HEK293 (cell line): ENCODE results near the gene SERPINI1.

Experiments
- CTCF ChIA-PET: fragments of 350-600 bp; formaldehyde crosslinking; extraction: SDS; loops from one replicate; lab custom pipeline; 2021; ENCODE audit warnings: antibody characterized with exemption; lab: Yijun Ruan, JAX
- POLR2A ChIA-PET: fragments of 300-600 bp; formaldehyde crosslinking; extraction: SDS; loops from one replicate; lab custom pipeline; 2020; ENCODE audit warnings: antibody characterized with exemption, inconsistent platforms; lab: Yijun Ruan, JAX
- H3K27ac ChIP-seq: fragments of 200-500 bp; sonication (Bioruptor generic); 2 replicates; pipeline ENCODE4 v1.5.1; 2014; ENCODE audit warnings: low read depth, low read length, control low read depth, inconsistent platforms; ENCODE audit errors: extremely low read depth
- H3K36me3 ChIP-seq, 2 experiments: fragments of 200-500 bp in 1 of 2; sonication (Bioruptor generic) in 1 of 2; 1 replicate in 1 of 2; 2 replicates in 1 of 2; pipeline ENCODE4 v1.5.1; 2014 to 2017; ENCODE audit warnings: inconsistent platforms in 2 of 2, low read length in 2 of 2; ENCODE audit not compliant: control insufficient read depth in 2 of 2, insufficient read depth in 1 of 2
- H3K4me1 ChIP-seq: fragments of 200-500 bp; sonication (Bioruptor generic); 2 replicates; pipeline ENCODE4 v1.5.1; 2014; ENCODE audit warnings: mild to moderate bottlenecking, low read length, inconsistent platforms; ENCODE audit not compliant: control insufficient read depth, insufficient read depth
- H3K4me3 ChIP-seq: 2 replicates; pipeline ENCODE4 v1.5.1; 2011; ENCODE audit warnings: low read depth, mild to moderate bottlenecking, control low read depth, low read length, moderate library complexity
- H3K9me3 ChIP-seq: fragments of 200-500 bp; sonication (Bioruptor generic); 2 replicates; pipeline ENCODE4 v1.5.1; 2014; ENCODE audit warnings: low read depth, low read length, inconsistent platforms; ENCODE audit not compliant: control insufficient read depth, insufficient read depth
- BCL11B ChIP-seq: fragments of 450-650 bp; formaldehyde crosslinking; IDR thresholded peaks from 2 replicates; pipeline ENCODE4 v1.5.1; 2016; ENCODE audit warnings: low read depth, missing biosample characterization, missing genetic modification characterization
- EGR2 ChIP-seq: fragments of 450-650 bp; formaldehyde crosslinking; IDR thresholded peaks from 2 replicates; pipeline ENCODE4 v1.5.1; 2016; ENCODE audit warnings: low read depth, missing biosample characterization, missing genetic modification characterization
- HOXA7 ChIP-seq: sonication (generic); formaldehyde crosslinking; IDR thresholded peaks from 2 replicates; pipeline ENCODE4 v1.8.1; 2022; ENCODE audit warnings: missing genetic modification reagents, borderline replicate concordance
- HOXD13 ChIP-seq: sonication (generic); formaldehyde crosslinking; IDR thresholded peaks from 2 replicates; pipeline ENCODE4 v1.8.0; 2022; ENCODE audit warnings: missing genetic modification reagents, borderline replicate concordance
- IKZF3 ChIP-seq: fragments of 450-650 bp; IDR thresholded peaks from 2 replicates; pipeline ENCODE4 v1.5.0; 2018; ENCODE audit warnings: missing biosample characterization, mild to moderate bottlenecking, missing genetic modification characterization, moderate library complexity
- KLF10 ChIP-seq: fragments of 450-650 bp; IDR thresholded peaks from 2 replicates; pipeline ENCODE4 v1.5.1; 2018; ENCODE audit warnings: missing biosample characterization, mild to moderate bottlenecking, missing genetic modification characterization
- KLF16 ChIP-seq: fragments of 450-650 bp; formaldehyde crosslinking; IDR thresholded peaks from 2 replicates; pipeline ENCODE4 v1.5.1; 2017; ENCODE audit warnings: missing biosample characterization, missing genetic modification characterization
- MZF1 ChIP-seq: fragments of 450-650 bp; formaldehyde crosslinking; IDR thresholded peaks from 2 replicates; pipeline ENCODE4 v1.5.1; 2017; ENCODE audit warnings: missing biosample characterization, missing genetic modification characterization, borderline replicate concordance
- SALL2 ChIP-seq: fragments of 450-650 bp; formaldehyde crosslinking; IDR thresholded peaks from 2 replicates; pipeline ENCODE4 v1.5.0; 2017; ENCODE audit warnings: missing biosample characterization, mild to moderate bottlenecking, missing genetic modification characterization, borderline replicate concordance
- SP7 ChIP-seq: fragments of 450-650 bp; formaldehyde crosslinking; IDR thresholded peaks from 2 replicates; pipeline ENCODE4 v1.5.1; 2016; ENCODE audit warnings: missing biosample characterization, missing genetic modification characterization
- ZBTB17 ChIP-seq: fragments of 450-650 bp; formaldehyde crosslinking; IDR thresholded peaks from 2 replicates; pipeline ENCODE4 v1.5.1; 2016; ENCODE audit warnings: missing biosample characterization, missing genetic modification characterization
- ZFP41 ChIP-seq: fragments of 450-650 bp; formaldehyde crosslinking; IDR thresholded peaks from 2 replicates; pipeline ENCODE4 v1.5.1; 2016; ENCODE audit warnings: missing biosample characterization, missing genetic modification characterization, borderline replicate concordance
- ZNF10 ChIP-seq: fragments of 450-650 bp; formaldehyde crosslinking; IDR thresholded peaks from 2 replicates; pipeline ENCODE4 v1.5.1; 2017; ENCODE audit warnings: missing biosample characterization, missing genetic modification characterization
- ZNF112 ChIP-seq: fragments of 450-650 bp; formaldehyde crosslinking; IDR thresholded peaks from 2 replicates; pipeline ENCODE4 v1.5.0; 2017; ENCODE audit warnings: missing biosample characterization, missing genetic modification characterization
- ZNF23 ChIP-seq: fragments of 450-650 bp; formaldehyde crosslinking; IDR thresholded peaks from 2 replicates; pipeline ENCODE4 v1.5.1; 2016; ENCODE audit warnings: missing biosample characterization, missing genetic modification characterization, borderline replicate concordance
- ZNF239 ChIP-seq: fragments of 450-650 bp; formaldehyde crosslinking; IDR thresholded peaks from 2 replicates; pipeline ENCODE4 v1.5.1; 2016; ENCODE audit warnings: missing biosample characterization, missing genetic modification characterization
- ZNF248 ChIP-seq: fragments of 450-650 bp; formaldehyde crosslinking; IDR thresholded peaks from 2 replicates; pipeline ENCODE4 v1.5.1; 2017; ENCODE audit warnings: missing biosample characterization, missing genetic modification characterization
- ZNF48 ChIP-seq: fragments of 450-650 bp; formaldehyde crosslinking; IDR thresholded peaks from 2 replicates; pipeline ENCODE4 v1.5.1; 2016; ENCODE audit warnings: missing biosample characterization, missing genetic modification characterization
- ZNF555 ChIP-seq: fragments of 450-650 bp; formaldehyde crosslinking; conservative IDR thresholded peaks from 2 replicates; pipeline ENCODE4 v1.5.1; 2017; ENCODE audit warnings: missing biosample characterization, mild to moderate bottlenecking, missing genetic modification characterization, inconsistent platforms
- ZNF561 ChIP-seq: fragments of 450-650 bp; IDR thresholded peaks from 2 replicates; pipeline ENCODE4 v1.5.1; 2018; ENCODE audit warnings: missing biosample characterization, missing genetic modification characterization, borderline replicate concordance
- ZNF626 ChIP-seq: fragments of 450-650 bp; sonication (Bioruptor Pico); formaldehyde crosslinking; IDR thresholded peaks from 2 replicates; pipeline ENCODE4 v1.5.1; 2018; ENCODE audit warnings: missing biosample characterization, missing genetic modification characterization, inconsistent platforms
- ZNF660 ChIP-seq: fragments of 450-650 bp; IDR thresholded peaks from 2 replicates; pipeline ENCODE4 v1.5.1; 2018; ENCODE audit warnings: missing biosample characterization, mild to moderate bottlenecking, missing genetic modification characterization
- ZNF664 ChIP-seq: fragments of 450-650 bp; formaldehyde crosslinking; IDR thresholded peaks from 2 replicates; pipeline ENCODE4 v1.5.1; 2016; ENCODE audit warnings: missing biosample characterization, missing genetic modification characterization
- ZSCAN16 ChIP-seq: fragments of 450-650 bp; formaldehyde crosslinking; IDR thresholded peaks from 2 replicates; pipeline ENCODE4 v1.5.1; 2016; ENCODE audit warnings: missing biosample characterization, missing genetic modification characterization
- TF ChIP-seq, protein P1 (sequence below): fragments of 450-650 bp; formaldehyde crosslinking; IDR thresholded peaks from 2 replicates; pipeline ENCODE4 v1.5.1; 2016; ENCODE audit warnings: missing biosample characterization, missing genetic modification characterization
- TF ChIP-seq, protein P2 (sequence below): fragments of 450-650 bp; formaldehyde crosslinking; IDR thresholded peaks from 2 replicates; pipeline ENCODE4 v1.5.1; 2017; ENCODE audit warnings: missing biosample characterization, mild to moderate bottlenecking, missing genetic modification characterization, moderate library complexity
- TF ChIP-seq, protein P3 (sequence below): fragments of 450-650 bp; formaldehyde crosslinking; IDR thresholded peaks from 2 replicates; pipeline ENCODE4 v1.5.1; 2016; ENCODE audit warnings: missing biosample characterization, missing genetic modification characterization
- TF ChIP-seq, protein P4 (sequence below): fragments of 450-650 bp; formaldehyde crosslinking; IDR thresholded peaks from 2 replicates; pipeline ENCODE4 v1.5.1; 2016; ENCODE audit warnings: missing biosample characterization, missing genetic modification characterization
- TF ChIP-seq, protein P5 (sequence below): fragments of 450-650 bp; formaldehyde crosslinking; IDR thresholded peaks from 2 replicates; pipeline ENCODE4 v1.5.1; 2016; ENCODE audit warnings: missing biosample characterization, missing genetic modification characterization

Gene SERPINI1

DNA sequence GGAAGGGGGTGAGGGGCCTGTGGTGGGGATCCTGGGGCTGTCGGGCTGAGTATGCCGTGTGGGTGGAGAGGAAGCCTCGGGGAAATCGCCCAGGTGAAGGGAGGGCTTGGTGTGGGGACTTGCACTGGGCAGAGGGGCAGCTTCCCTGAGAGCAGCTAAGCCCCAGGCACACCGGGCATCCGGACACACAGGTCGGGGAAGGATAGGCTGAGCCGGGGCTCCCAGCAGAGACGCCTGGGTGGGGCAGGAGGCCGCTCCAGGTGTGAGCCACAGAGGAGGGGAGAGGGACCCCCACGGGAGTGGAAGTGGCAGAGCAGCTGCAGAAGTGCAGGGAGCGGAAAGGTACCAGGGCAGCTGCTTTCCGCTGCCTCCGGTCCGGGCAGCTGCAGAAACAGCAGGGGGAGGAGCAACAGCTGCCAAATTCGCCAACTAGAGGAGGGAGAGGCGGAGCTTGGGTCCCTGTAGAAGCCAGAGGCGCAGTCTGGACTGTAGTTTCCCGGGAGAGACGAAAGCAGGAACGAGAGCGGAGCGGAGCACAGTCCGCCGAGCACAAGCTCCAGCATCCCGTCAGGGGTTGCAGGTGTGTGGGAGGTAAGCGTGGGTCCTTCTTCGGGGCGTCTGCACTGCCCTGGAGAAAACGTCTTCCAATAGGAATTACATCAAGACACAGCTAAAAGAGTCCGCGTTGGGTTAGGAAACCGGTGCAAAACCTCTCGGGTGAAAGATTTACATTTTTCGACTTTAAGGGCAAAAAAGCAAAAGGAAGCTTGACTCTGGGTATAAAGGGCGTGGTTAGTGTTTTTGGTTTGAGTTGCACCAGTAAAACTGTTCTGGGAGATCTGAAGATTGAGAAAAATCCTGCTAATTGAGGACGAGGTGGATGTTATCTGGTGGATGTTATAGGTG, at the start of gene SERPINI1 (continued):
- TF ChIP-seq EGR2 (tag by site-specific recombination) (peak; percentile 88), BCL11B (tag by site-specific recombination) (no peak), IKZF3 (tag by site-specific recombination) (peak; percentile 97), HOXA7 (CRISPR knock-in tag) (no peak), SALL2 (tag by site-specific recombination) (no peak), ZNF555 (tag by site-specific recombination) (no peak), SP7 (tag by site-specific recombination) (peak; percentile 46), ZNF239 (no peak), MZF1 (tag by site-specific recombination) (no peak), ZNF112 (tag by site-specific recombination) (no peak), KLF16 (tag by site-specific recombination) (no peak), ZNF561 (tag by site-specific recombination) (no peak; the same call in 1 of the 2 replicates), ZNF664 (tag by site-specific recombination) (no peak), ZBTB17 (peak; percentile 94), ZNF10 (no peak; the same call in 1 of the 2 replicates)
- TF ChIP-seq, protein P1, sequence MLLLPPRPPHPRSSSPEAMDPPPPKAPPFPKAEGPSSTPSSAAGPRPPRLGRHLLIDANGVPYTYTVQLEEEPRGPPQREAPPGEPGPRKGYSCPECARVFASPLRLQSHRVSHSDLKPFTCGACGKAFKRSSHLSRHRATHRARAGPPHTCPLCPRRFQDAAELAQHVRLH, result no peak
- TF ChIP-seq, protein P2, sequence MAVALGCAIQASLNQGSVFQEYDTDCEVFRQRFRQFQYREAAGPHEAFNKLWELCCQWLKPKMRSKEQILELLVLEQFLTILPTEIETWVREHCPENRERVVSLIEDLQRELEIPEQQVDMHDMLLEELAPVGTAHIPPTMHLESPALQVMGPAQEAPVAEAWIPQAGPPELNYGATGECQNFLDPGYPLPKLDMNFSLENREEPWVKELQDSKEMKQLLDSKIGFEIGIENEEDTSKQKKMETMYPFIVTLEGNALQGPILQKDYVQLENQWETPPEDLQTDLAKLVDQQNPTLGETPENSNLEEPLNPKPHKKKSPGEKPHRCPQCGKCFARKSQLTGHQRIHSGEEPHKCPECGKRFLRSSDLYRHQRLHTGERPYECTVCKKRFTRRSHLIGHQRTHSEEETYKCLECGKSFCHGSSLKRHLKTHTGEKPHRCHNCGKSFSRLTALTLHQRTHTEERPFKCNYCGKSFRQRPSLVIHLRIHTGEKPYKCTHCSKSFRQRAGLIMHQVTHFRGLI (tag by site-specific recombination), result no peak
- TF ChIP-seq, protein P3, sequence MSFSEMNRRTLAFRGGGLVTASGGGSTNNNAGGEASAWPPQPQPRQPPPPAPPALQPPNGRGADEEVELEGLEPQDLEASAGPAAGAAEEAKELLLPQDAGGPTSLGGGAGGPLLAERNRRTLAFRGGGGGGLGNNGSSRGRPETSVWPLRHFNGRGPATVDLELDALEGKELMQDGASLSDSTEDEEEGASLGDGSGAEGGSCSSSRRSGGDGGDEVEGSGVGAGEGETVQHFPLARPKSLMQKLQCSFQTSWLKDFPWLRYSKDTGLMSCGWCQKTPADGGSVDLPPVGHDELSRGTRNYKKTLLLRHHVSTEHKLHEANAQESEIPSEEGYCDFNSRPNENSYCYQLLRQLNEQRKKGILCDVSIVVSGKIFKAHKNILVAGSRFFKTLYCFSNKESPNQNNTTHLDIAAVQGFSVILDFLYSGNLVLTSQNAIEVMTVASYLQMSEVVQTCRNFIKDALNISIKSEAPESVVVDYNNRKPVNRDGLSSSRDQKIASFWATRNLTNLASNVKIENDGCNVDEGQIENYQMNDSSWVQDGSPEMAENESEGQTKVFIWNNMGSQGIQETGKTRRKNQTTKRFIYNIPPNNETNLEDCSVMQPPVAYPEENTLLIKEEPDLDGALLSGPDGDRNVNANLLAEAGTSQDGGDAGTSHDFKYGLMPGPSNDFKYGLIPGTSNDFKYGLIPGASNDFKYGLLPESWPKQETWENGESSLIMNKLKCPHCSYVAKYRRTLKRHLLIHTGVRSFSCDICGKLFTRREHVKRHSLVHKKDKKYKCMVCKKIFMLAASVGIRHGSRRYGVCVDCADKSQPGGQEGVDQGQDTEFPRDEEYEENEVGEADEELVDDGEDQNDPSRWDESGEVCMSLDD, result peak; percentile 57; the same call in 1 of the 2 replicates
- TF ChIP-seq, protein P4, sequence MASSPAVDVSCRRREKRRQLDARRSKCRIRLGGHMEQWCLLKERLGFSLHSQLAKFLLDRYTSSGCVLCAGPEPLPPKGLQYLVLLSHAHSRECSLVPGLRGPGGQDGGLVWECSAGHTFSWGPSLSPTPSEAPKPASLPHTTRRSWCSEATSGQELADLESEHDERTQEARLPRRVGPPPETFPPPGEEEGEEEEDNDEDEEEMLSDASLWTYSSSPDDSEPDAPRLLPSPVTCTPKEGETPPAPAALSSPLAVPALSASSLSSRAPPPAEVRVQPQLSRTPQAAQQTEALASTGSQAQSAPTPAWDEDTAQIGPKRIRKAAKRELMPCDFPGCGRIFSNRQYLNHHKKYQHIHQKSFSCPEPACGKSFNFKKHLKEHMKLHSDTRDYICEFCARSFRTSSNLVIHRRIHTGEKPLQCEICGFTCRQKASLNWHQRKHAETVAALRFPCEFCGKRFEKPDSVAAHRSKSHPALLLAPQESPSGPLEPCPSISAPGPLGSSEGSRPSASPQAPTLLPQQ, result no peak

DNA sequence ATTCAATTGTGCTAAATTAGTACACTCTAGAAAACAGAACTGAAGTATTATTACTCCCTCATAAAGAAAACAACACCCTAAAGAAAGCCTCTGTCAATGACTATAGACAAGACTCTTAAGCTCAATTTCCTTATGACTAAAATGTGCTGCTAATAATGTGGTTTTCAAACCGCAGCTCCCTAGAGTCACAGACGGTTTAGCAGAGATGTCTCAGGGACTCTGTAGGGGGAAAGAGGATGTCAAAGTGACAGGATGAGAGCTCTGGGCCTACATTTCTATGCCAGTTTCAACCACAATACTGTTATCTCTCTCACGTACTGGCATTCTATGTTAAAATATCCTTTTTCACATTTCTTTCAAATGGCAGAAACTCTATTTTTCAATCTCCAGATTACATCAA, 44.2 kb upstream of the SERPINI1 start:
- no peak overlapping the region for H3K27ac ChIP-seq
- ChIA-PET POLR2A (no interaction called here), CTCF (no interaction called here)
- TF ChIP-seq ZNF48 (tag by site-specific recombination) (no peak), ZSCAN16 (tag by site-specific recombination) (no peak), ZFP41 (no peak), ZNF660 (tag by site-specific recombination) (no peak), ZNF626 (tag by site-specific recombination) (no peak), SP7 (tag by site-specific recombination) (no peak), KLF10 (tag by site-specific recombination) (no peak), HOXD13 (CRISPR knock-in tag) (no peak), ZNF23 (tag by site-specific recombination) (no peak), ZNF248 (tag by site-specific recombination) (no peak)
- TF ChIP-seq, protein P5, sequence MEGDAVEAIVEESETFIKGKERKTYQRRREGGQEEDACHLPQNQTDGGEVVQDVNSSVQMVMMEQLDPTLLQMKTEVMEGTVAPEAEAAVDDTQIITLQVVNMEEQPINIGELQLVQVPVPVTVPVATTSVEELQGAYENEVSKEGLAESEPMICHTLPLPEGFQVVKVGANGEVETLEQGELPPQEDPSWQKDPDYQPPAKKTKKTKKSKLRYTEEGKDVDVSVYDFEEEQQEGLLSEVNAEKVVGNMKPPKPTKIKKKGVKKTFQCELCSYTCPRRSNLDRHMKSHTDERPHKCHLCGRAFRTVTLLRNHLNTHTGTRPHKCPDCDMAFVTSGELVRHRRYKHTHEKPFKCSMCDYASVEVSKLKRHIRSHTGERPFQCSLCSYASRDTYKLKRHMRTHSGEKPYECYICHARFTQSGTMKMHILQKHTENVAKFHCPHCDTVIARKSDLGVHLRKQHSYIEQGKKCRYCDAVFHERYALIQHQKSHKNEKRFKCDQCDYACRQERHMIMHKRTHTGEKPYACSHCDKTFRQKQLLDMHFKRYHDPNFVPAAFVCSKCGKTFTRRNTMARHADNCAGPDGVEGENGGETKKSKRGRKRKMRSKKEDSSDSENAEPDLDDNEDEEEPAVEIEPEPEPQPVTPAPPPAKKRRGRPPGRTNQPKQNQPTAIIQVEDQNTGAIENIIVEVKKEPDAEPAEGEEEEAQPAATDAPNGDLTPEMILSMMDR (tag by site-specific recombination), result no peak
- TF ChIP-seq, protein P1, result no peak

More for the DNA sequence above, 44.2 kb upstream of the SERPINI1 start:
- H3K36me3 ChIP-seq, result peaks cover 0 to 37% of the 10 kb centered on the region in 2 experiments; a peak in 2 of 3 replicates
- H3K4me3 ChIP-seq, result no peak overlapping the region
- no peaks in the 10 kb centered on the region for H3K9me3 ChIP-seq
- no peaks in the 10 kb centered on the region for H3K4me1 ChIP-seq
